Measurements from ENCODE around the gene ATP5ME. TPM values are rescaled to one million over a fixed set of nuclear protein-coding genes. Genes with fewer than 3 reads are reported as not detected.
A peak's percentile ranks its signal among the peaks of the same experiment; 100 is the strongest.

ATP5ME gene
- total RNA-seq, 2 experiments from 2014 or later = 359 to 388 TPM

DNA sequence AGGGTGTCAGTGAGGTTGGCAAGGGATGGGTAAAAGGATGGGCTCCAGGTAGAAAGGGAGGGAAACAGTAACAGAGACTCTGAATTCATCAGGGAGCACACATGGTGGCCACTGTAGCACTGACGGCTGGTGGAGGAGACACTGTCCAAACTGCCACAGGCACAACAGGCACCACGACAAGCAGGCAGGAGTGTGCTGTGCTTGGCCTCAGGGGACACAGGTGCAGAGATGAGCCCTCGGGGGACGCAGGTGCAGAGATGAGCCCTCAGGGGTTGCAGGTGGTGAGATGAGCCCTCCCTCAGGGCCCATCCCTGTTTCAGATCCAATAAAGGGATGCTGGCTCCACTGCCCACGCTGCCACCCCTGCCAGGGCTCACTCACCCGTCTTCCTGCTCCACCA, 41.1 kb downstream of the ATP5ME start:
- Histone ChIP-seq H3K4me2 (ENCODE audit: low read length) (no peak overlapping the region), H3K27ac (ENCODE audit: low read depth, low read length, poor library complexity, severe bottlenecking) (no peak overlapping the region), H4K20me1 (ENCODE audit: insufficient read depth, low read length) (no peaks in the 10 kb centered on the region), H3K9me3 (ENCODE audit: low read length) (no peaks in the 10 kb centered on the region), H3K4me3 (ENCODE audit: low read depth, low read length, poor library complexity, severe bottlenecking) (no peak overlapping the region), H3K4me1 (ENCODE audit: insufficient read depth, low read length, poor library complexity, severe bottlenecking) (no peaks in the 10 kb centered on the region), H3K36me3 (ENCODE audit: insufficient read depth, low read length) (no peaks in the 10 kb centered on the region), H3K79me2 (ENCODE audit: insufficient read depth, low read depth, low read length) (no peaks in the 10 kb centered on the region), H3K9me2 (ENCODE audit: insufficient read depth, low read length) (no peaks in the 10 kb centered on the region), H2AFZ (ENCODE audit: low read length) (no peak overlapping the region)
- CTCF ChIA-PET (ENCODE audit: unreplicated experiment) = no interaction called here
- intact Hi-C loops (cut with micrococcal nuclease; ENCODE audit: unreplicated experiment) = no loop called here
- POLR2A ChIA-PET = no interaction called here
- TF ChIP-seq, protein P1, sequence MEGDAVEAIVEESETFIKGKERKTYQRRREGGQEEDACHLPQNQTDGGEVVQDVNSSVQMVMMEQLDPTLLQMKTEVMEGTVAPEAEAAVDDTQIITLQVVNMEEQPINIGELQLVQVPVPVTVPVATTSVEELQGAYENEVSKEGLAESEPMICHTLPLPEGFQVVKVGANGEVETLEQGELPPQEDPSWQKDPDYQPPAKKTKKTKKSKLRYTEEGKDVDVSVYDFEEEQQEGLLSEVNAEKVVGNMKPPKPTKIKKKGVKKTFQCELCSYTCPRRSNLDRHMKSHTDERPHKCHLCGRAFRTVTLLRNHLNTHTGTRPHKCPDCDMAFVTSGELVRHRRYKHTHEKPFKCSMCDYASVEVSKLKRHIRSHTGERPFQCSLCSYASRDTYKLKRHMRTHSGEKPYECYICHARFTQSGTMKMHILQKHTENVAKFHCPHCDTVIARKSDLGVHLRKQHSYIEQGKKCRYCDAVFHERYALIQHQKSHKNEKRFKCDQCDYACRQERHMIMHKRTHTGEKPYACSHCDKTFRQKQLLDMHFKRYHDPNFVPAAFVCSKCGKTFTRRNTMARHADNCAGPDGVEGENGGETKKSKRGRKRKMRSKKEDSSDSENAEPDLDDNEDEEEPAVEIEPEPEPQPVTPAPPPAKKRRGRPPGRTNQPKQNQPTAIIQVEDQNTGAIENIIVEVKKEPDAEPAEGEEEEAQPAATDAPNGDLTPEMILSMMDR (conservative IDR thresholded peaks at IDR 0.05; ENCODE audit: low read length) = no peak
- TF ChIP-seq EZH2phosphoT487 (IDR thresholded peaks at IDR 0.05; ENCODE audit: borderline replicate concordance, low read depth, low read length) = no peak
- BruUV-seq (replicated peaks) = no TSS peak
- peak; percentile 29 for DNase-seq (ENCODE audit: low spot score)

DNA sequence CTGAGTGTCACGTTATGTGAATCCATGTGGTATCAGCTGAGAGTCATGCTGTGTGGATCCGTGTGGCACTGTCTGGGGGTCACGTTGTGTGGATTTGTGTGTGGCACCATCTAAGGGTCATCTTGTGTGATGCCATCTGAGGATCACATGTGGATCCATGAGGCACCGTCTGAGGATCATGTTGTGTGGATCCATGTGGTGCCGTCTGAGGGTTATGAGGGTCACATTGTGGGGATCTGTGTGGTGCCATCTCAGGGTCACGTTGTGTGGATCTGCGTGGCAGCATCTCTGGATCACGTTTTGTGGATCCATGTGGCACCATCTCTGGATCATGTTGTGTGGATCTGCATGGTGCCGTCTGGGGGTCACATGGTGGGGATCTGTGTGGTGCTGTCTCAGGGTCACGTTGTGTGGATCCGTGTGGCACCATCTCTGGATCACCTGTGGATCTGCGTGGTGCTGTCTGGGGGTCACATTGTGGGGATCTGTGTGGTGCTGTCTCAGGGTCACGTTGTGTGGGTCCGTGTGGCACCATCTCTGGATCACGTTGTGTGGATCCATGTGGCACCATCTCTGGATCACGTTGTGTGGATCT, 41.8 kb downstream of the ATP5ME start:
- TF ChIP-seq, protein P1 (conservative IDR thresholded peaks at IDR 0.05; ENCODE audit: low read length) = no peak
- no peak for TF ChIP-seq EZH2phosphoT487 (IDR thresholded peaks at IDR 0.05; ENCODE audit: borderline replicate concordance, low read depth, low read length)
- H4K20me1 ChIP-seq (ENCODE audit: insufficient read depth, low read length) = no peaks in the 10 kb centered on the region
- no peaks in the 10 kb centered on the region for H3K79me2 ChIP-seq (ENCODE audit: insufficient read depth, low read depth, low read length)
- intact Hi-C loops (cut with micrococcal nuclease; ENCODE audit: unreplicated experiment) = no loop called here
- BruUV-seq (replicated peaks) = no TSS peak
- no peak overlapping the region for H3K4me3 ChIP-seq (ENCODE audit: low read depth, low read length, poor library complexity, severe bottlenecking)
- no peak overlapping the region for H3K27ac ChIP-seq (ENCODE audit: low read depth, low read length, poor library complexity, severe bottlenecking)
- DNase-seq (ENCODE audit: low spot score) = no peak
- H3K4me1 ChIP-seq (ENCODE audit: insufficient read depth, low read length, poor library complexity, severe bottlenecking) = no peaks in the 10 kb centered on the region
- H3K9me3 ChIP-seq (ENCODE audit: low read length) = no peaks in the 10 kb centered on the region
- H2AFZ ChIP-seq (ENCODE audit: low read length) = no peak overlapping the region
- ChIA-PET POLR2A (no interaction called here), CTCF (ENCODE audit: unreplicated experiment) (no interaction called here)
- no peaks in the 10 kb centered on the region for H3K9me2 ChIP-seq (ENCODE audit: insufficient read depth, low read length)
- no peaks in the 10 kb centered on the region for H3K36me3 ChIP-seq (ENCODE audit: insufficient read depth, low read length)
- H3K4me2 ChIP-seq (ENCODE audit: low read length) = no peak overlapping the region

DNA sequence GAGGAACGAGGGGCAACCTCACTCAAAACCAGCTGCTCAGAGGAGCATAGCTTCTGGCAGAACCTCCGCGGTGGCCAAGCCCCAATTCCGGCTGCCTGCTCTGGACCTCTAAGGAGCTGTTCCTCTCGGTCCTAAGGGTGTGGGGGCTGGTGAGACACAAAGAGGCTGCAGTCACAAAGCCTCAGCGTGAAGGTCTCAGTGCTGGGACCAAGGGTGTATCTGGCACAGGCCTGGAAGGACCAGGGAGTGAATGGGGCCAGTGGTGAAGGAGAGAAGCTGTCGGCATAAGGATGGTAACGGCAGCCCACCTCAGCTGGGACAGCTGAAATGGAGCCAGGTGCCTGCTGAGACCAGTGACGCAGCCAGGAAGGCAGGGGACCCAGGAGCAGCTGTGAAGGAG, 43.4 kb downstream of the ATP5ME start:
- Histone ChIP-seq H3K4me2 (ENCODE audit: low read length) (no peak overlapping the region), H3K36me3 (ENCODE audit: insufficient read depth, low read length) (no peaks in the 10 kb centered on the region), H4K20me1 (ENCODE audit: insufficient read depth, low read length) (no peaks in the 10 kb centered on the region), H3K4me1 (ENCODE audit: insufficient read depth, low read length, poor library complexity, severe bottlenecking) (no peaks in the 10 kb centered on the region), H2AFZ (ENCODE audit: low read length) (no peak overlapping the region), H3K9me2 (ENCODE audit: insufficient read depth, low read length) (no peaks in the 10 kb centered on the region), H3K9me3 (ENCODE audit: low read length) (no peaks in the 10 kb centered on the region), H3K4me3 (ENCODE audit: low read depth, low read length, poor library complexity, severe bottlenecking) (no peak overlapping the region), H3K79me2 (ENCODE audit: insufficient read depth, low read depth, low read length) (no peaks in the 10 kb centered on the region), H3K27ac (ENCODE audit: low read depth, low read length, poor library complexity, severe bottlenecking) (no peak overlapping the region)
- TF ChIP-seq, protein P1 (conservative IDR thresholded peaks at IDR 0.05; ENCODE audit: low read length) = no peak
- TF ChIP-seq EZH2phosphoT487 (IDR thresholded peaks at IDR 0.05; ENCODE audit: borderline replicate concordance, low read depth, low read length) = no peak
- no TSS peak for BruUV-seq (replicated peaks)
- DNase-seq (ENCODE audit: low spot score) = no peak
- intact Hi-C loops (cut with micrococcal nuclease; ENCODE audit: unreplicated experiment) = no loop called here
- ChIA-PET CTCF (ENCODE audit: unreplicated experiment) (no interaction called here), POLR2A (no interaction called here)
